Upper lobe of right lung (tissue), 1 donor: Measurements from ENCODE around the gene MERTK. TPM values are rescaled to one million over a fixed set of nuclear protein-coding genes. Genes with fewer than 3 reads are reported as not detected.
A peak's percentile ranks its signal among the peaks of the same experiment; 100 is the strongest.
"Not testable (repeated sequence)": the region's sequence is repeated elsewhere in the genome, so short reads cannot be mapped to it uniquely, and the experiment has no call there.

Experiments
- ATAC-seq: fragments of 200-7000 bp; cut with Tn5 transposase; one replicate; pipeline ENCODE4 v1.9.1; 2020; ENCODE audit warnings: mild to moderate bottlenecking, moderate library complexity
- DNase-seq: peaks from one replicate; pipeline ENCODE4 v3.0.0-alpha.2; 2020
- H3K27ac ChIP-seq: fragments of 200-600 bp; one replicate; pipeline ENCODE4 v1.8.0; 2022
- H3K27me3 ChIP-seq: fragments of 200-600 bp; one replicate; pipeline ENCODE4 v1.8.0; 2022; ENCODE audit warnings: mild to moderate bottlenecking
- H3K36me3 ChIP-seq: fragments of 200-600 bp; one replicate; pipeline ENCODE4 v1.8.0; 2022
- H3K4me1 ChIP-seq: fragments of 200-600 bp; one replicate; pipeline ENCODE4 v1.8.0; 2022
- H3K4me3 ChIP-seq: fragments of 200-600 bp; one replicate; pipeline ENCODE4 v1.8.0; 2022; ENCODE audit warnings: mild to moderate bottlenecking
- H3K9me3 ChIP-seq: fragments of 200-600 bp; one replicate; pipeline ENCODE4 v1.8.0; 2022
- intact Hi-C: fragments of 100-400 bp; cut with DNase I; formaldehyde crosslinking; loops from one replicate; pipeline ENCODE4 v1.11.0; 2022
- total RNA-seq: library from RNA; stranded (reverse); fragmentation: NEBNext Ultra II Directional; extraction: Animal tissue kit (Norgen Biotek cat#: 25700); gene quantifications from one replicate; pipeline ENCODE4 v1.2.1, GENCODE V29; 2021
- TF ChIP-seq, protein P1 (sequence below): fragments of 200-600 bp; IDR thresholded peaks from one replicate; pipeline ENCODE4 v1.8.0; 2022; ENCODE audit warnings: antibody characterized with exemption
- donor health status: DM: no; HTN: yes; CAD: no; lungs with severe emphysema.

MERTK gene
- total RNA-seq, 1 donor from 2014 or later, result 17.3 TPM

DNA sequence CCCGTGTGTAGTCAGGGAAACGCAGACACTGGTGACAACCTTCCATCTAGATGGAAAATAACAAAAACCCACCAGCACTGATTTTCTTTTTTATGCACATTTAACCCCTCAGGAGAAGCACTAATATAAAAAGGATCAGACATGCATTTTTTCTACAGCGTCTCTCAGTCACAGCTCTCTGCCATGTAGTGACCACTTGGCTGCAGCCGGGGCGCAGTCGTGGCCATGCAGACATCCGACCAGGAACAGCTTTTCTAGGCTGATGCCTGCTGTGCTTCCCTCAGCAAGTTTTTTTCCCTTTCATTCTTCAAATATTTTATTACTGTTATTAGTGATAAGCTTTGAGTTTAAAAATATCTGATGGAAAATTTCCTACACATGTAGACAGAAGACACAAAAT is 63.3 kb downstream of the MERTK start:
- H3K9me3 ChIP-seq, result no peaks in the 10 kb centered on the region
- DNase-seq (no peak), ATAC-seq (no peak)
- H3K27me3 ChIP-seq, result no peaks in the 10 kb centered on the region
- no peak overlapping the region for H3K4me3 ChIP-seq
- TF ChIP-seq, protein P1, sequence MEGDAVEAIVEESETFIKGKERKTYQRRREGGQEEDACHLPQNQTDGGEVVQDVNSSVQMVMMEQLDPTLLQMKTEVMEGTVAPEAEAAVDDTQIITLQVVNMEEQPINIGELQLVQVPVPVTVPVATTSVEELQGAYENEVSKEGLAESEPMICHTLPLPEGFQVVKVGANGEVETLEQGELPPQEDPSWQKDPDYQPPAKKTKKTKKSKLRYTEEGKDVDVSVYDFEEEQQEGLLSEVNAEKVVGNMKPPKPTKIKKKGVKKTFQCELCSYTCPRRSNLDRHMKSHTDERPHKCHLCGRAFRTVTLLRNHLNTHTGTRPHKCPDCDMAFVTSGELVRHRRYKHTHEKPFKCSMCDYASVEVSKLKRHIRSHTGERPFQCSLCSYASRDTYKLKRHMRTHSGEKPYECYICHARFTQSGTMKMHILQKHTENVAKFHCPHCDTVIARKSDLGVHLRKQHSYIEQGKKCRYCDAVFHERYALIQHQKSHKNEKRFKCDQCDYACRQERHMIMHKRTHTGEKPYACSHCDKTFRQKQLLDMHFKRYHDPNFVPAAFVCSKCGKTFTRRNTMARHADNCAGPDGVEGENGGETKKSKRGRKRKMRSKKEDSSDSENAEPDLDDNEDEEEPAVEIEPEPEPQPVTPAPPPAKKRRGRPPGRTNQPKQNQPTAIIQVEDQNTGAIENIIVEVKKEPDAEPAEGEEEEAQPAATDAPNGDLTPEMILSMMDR, result no peak
- no peaks in the 10 kb centered on the region for H3K36me3 ChIP-seq
- H3K27ac ChIP-seq, result no peak overlapping the region
- peaks cover 11% of the 10 kb centered on the region for H3K4me1 ChIP-seq
- intact Hi-C loops, result no loop called here

DNA sequence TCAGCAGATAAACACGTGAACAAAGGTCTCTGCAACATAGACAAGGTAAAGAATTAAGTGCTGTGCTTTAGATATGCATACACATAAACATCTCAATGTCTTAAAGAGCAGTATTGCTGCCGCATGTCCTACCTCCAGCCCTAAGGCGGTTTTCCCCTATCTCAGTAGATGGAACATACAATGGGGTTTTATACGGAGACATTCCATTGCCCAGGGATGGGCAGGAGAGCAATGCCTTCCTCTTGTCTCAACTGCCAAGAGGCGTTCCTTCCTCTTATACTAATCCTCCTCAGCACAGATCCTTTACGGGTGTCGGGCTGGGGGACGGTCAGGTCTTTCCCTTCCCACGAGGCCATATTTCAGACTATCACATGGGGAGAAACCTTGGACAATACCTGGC is 64.7 kb downstream of the MERTK start:
- H3K4me3 ChIP-seq, H3K36me3 ChIP-seq, H3K9me3 ChIP-seq, ATAC-seq, H3K27ac ChIP-seq, H3K4me1 ChIP-seq, intact Hi-C loops, H3K27me3 ChIP-seq, DNase-seq: not testable (repeated sequence)

DNA sequence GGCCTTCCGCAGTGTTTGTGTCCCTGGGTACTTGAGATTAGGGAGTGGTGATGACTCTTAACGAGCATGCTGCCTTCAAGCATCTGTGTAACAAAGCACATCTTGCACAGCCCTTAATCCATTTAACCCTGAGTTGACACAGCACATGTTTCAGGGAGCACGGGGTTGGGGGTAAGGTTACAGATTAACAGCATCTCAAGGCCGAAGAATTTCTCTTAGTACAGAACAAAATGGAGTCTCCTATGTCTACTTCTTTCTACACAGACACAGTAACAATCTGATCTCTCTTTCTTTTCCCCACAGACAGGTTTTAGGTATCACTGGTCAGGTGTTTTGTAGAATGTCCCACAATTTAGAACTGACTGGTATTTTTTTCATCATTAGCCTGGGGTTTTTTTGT is 65.1 kb downstream of the MERTK start:
- intact Hi-C loops, H3K27ac ChIP-seq, H3K4me3 ChIP-seq, H3K27me3 ChIP-seq, H3K36me3 ChIP-seq, ATAC-seq, H3K9me3 ChIP-seq, H3K4me1 ChIP-seq, DNase-seq: not testable (repeated sequence)

DNA sequence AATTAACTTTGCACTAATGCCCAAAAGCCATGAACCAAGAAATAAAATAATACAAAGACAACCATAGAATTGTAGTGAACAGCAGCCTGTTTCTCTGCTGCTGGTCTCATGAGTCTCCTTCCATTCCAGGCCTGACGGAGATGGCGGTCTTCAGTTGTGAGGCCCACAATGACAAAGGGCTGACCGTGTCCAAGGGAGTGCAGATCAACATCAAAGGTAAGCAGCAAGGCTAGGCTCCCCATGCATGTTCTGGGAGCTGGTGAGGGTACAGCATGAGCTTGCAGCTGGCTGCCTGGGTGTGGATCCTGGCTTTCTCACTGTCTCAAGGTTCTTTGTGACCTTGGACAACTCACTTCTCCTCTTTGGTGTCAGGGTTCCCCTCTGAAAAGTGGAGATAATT is 66.7 kb downstream of the MERTK start:
- no peaks in the 10 kb centered on the region for H3K4me1 ChIP-seq
- H3K4me3 ChIP-seq, result no peak overlapping the region
- H3K36me3 ChIP-seq, result no peaks in the 10 kb centered on the region
- TF ChIP-seq, protein P1, result no peak
- DNase-seq (no peak), ATAC-seq (no peak)
- H3K27me3 ChIP-seq, result no peaks in the 10 kb centered on the region
- H3K27ac ChIP-seq, result no peak overlapping the region
- intact Hi-C loops, result no loop called here
- H3K9me3 ChIP-seq, result no peaks in the 10 kb centered on the region

DNA sequence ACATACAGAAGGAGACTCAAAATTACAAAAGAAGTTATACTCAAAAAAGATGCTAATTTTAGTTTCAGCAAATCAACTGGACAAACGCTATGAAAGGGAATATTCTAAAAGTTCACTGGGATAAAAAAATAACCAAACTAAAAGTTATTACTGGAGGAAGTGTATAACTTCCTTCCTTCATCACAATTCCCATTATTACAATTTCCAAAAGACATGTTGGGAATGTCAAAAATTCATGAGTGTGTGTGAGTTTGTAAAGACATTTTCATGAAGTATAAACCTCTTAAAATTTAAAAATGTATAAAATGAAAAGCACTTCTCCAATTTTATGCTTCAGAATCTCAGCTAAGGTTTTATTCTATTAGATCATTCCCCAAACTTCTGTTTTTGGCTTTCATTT is 67.8 kb downstream of the MERTK start:
- intact Hi-C loops, result no loop called here
- H3K4me3 ChIP-seq, result no peak overlapping the region
- TF ChIP-seq, protein P1, result no peak
- H3K9me3 ChIP-seq, result no peaks in the 10 kb centered on the region
- no peaks in the 10 kb centered on the region for H3K4me1 ChIP-seq
- DNase-seq (no peak), ATAC-seq (no peak)
- no peaks in the 10 kb centered on the region for H3K27me3 ChIP-seq
- no peaks in the 10 kb centered on the region for H3K36me3 ChIP-seq
- peak overlapping the region; percentile 11 for H3K27ac ChIP-seq

DNA sequence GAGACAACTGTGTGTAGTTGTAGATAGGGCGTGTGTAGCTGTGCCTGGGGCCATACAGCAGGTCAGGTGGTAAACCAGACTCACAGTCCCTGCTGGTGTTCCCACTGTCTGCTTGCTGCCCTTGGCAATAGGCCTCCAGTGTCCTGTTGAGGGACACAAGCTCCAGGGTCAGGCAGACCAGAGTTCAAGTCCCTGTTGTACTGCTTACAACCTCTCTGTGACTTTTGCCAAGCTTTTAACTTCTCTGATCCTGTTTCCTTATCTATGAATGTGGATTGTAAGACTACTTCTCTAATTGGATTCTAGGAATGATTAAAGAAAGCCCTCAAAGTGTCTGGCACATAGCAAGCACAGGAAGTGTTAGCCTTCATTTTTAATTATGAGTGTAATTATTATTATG is 68.6 kb downstream of the MERTK start:
- TF ChIP-seq, protein P1, result no peak
- Histone ChIP-seq H3K4me3 (no peak overlapping the region), H3K27ac (no peak overlapping the region), H3K36me3 (no peaks in the 10 kb centered on the region), H3K9me3 (no peaks in the 10 kb centered on the region), H3K27me3 (no peaks in the 10 kb centered on the region), H3K4me1 (no peaks in the 10 kb centered on the region)
- DNase-seq (no peak), ATAC-seq (no peak)
- intact Hi-C loops, result no loop called here

DNA sequence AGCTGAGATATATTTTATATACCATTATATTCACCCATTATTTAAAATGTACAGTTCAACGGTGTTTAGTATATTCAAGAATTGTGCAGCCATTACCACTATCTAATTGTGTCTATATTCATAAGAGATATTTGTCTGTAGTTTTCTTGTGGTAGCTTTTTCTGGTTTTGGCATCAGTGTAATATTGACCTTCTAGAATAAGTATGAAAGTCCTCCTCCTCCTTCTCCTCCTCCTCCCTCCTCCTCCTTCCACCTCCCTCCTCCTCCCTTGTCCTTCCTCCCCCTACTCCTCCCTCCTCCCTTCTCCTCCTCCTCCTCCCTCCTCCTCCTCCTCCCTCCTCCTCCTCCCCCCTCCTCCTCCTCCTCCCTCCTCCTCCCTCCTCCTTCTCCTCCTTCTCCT is 72.0 kb downstream of the MERTK start:
- intact Hi-C loops, result no loop called here
- H3K4me1 ChIP-seq, result no peaks in the 10 kb centered on the region
- H3K27ac ChIP-seq, result no peak overlapping the region

More for the DNA sequence above, 72.0 kb downstream of the MERTK start:
- Histone ChIP-seq H3K4me3 (no peak overlapping the region), H3K36me3 (no peaks in the 10 kb centered on the region), H3K9me3 (no peaks in the 10 kb centered on the region), H3K27me3 (no peaks in the 10 kb centered on the region)
- TF ChIP-seq, protein P1, result no peak
- no peak for ATAC-seq
- DNase-seq, result no peak
